Naive thymus-derived CD4-positive, alpha-beta T cell (primary cell): ENCODE data around the gene CNGA4. TPM values are rescaled to one million over a fixed set of nuclear protein-coding genes. Genes with fewer than 3 reads are reported as not detected.
"Not testable (repeated sequence)": the region's sequence is repeated elsewhere in the genome, so short reads cannot be mapped to it uniquely, and the experiment has no call there.

ENCODE experiments used
- ATAC-seq: fragments of 150-1000 bp; cut with Tn5 transposase; 2 replicates; pipeline ENCODE4 v1.10.0; 2021; ENCODE audit warnings: mild to moderate bottlenecking, moderate library complexity
- CTCF ChIA-PET: fragments of 350-600 bp; sonication (Branson Sonifier 250); formaldehyde crosslinking; loops from one replicate; lab custom pipeline; 2021; ENCODE audit warnings: antibody characterized with exemption; lab: Charles Lee
- POLR2A ChIA-PET: fragments of 350-600 bp; sonication (Branson Sonifier 250); formaldehyde crosslinking; loops from one replicate; lab custom pipeline; 2021; ENCODE audit warnings: antibody characterized with exemption, inconsistent platforms; lab: Charles Lee
- DNase-seq, 9 donors: peaks; one replicate each; pipeline versions ENCODE4 v3.0.0 to v3.0.0-alpha.2; 2020 to 2022; ENCODE audit warnings: mixed read lengths in 1 of 9
- H3K27ac ChIP-seq: one replicate; pipeline ENCODE4 v1.7.0; 2013; ENCODE audit warnings: mild to moderate bottlenecking, low read depth, low read length, moderate library complexity
- H3K27me3 ChIP-seq, 2 donors: one replicate each; pipeline ENCODE4 v1.7.0; 2013; ENCODE audit warnings: low read length in 2 of 2, mild to moderate bottlenecking in 2 of 2, moderate library complexity in 2 of 2; ENCODE audit not compliant: control insufficient read depth in 2 of 2, insufficient read depth in 2 of 2
- H3K36me3 ChIP-seq, 3 experiments: 1 replicate in 2 of 3; 2 replicates in 1 of 3; pipeline ENCODE4 v1.7.0; 2013; ENCODE audit warnings: low read length in 3 of 3, mild to moderate bottlenecking in 3 of 3, moderate library complexity in 1 of 3; ENCODE audit not compliant: insufficient read depth in 3 of 3, control insufficient read depth in 2 of 3
- H3K4me1 ChIP-seq, 2 donors: one replicate each; pipeline ENCODE4 v1.7.0; 2013; ENCODE audit warnings: low read length in 2 of 2, mild to moderate bottlenecking in 2 of 2, moderate library complexity in 1 of 2; ENCODE audit not compliant: control insufficient read depth in 2 of 2, insufficient read depth in 2 of 2
- H3K4me3 ChIP-seq: 2 replicates; pipeline ENCODE4 v1.7.0; 2013; ENCODE audit warnings: mild to moderate bottlenecking, low read length
- H3K9me3 ChIP-seq, 3 experiments: 1 replicate in 2 of 3; 2 replicates in 1 of 3; pipeline ENCODE4 v1.7.0; 2013; ENCODE audit warnings: low read length in 3 of 3; ENCODE audit not compliant: control insufficient read depth in 2 of 3
- H3K27ac Mint-ChIP-seq, 9 donors: one replicate each; pipeline ENCODE4 v1.8.0; 2020 to 2022; ENCODE audit warnings: mixed read lengths in 9 of 9, mild to moderate bottlenecking in 8 of 9, moderate library complexity in 5 of 9, inconsistent platforms in 2 of 9
- H3K27me3 Mint-ChIP-seq, 5 donors: one replicate each; pipeline ENCODE4 v1.8.0; 2021 to 2022; ENCODE audit warnings: mixed read lengths in 5 of 5, mild to moderate bottlenecking in 1 of 5
- H3K36me3 Mint-ChIP-seq, 5 donors: one replicate each; pipeline ENCODE4 v1.8.0; 2020 to 2022; ENCODE audit warnings: mixed read lengths in 5 of 5, mild to moderate bottlenecking in 3 of 5, inconsistent platforms in 1 of 5
- H3K4me1 Mint-ChIP-seq, 7 donors: one replicate each; pipeline ENCODE4 v1.8.0; 2020 to 2022; ENCODE audit warnings: mixed read lengths in 7 of 7, mild to moderate bottlenecking in 3 of 7, inconsistent platforms in 1 of 7
- H3K4me3 Mint-ChIP-seq, 10 donors: one replicate each; pipeline ENCODE4 v1.8.0; 2020 to 2022; ENCODE audit warnings: mild to moderate bottlenecking in 10 of 10, mixed read lengths in 10 of 10, moderate library complexity in 6 of 10, inconsistent platforms in 2 of 10
- H3K9me3 Mint-ChIP-seq, 11 donors: one replicate each; pipeline ENCODE4 v1.8.0; 2020 to 2022; ENCODE audit warnings: mixed read lengths in 11 of 11, mild to moderate bottlenecking in 4 of 11, inconsistent platforms in 1 of 11, moderate library complexity in 1 of 11
- intact Hi-C, 2 donors: fragments of 100-400 bp; cut with micrococcal nuclease; formaldehyde crosslinking; loops; one replicate each; pipeline ENCODE4 v1.15.1; 2023
- polyA plus RNA-seq, 2 donors: library from polyadenylated mRNA; unstranded; fragments of 300-500 nt; fragmentation: Illumina TruSeq; gene quantifications; one replicate each; pipeline ENCODE4 v1.2.3, GENCODE V29; 2021
- total RNA-seq, 6 experiments: library from RNA in 5 of 6; stranded (reverse) in 5 of 6; gene quantifications; 1 replicate in 5 of 6; 2 replicates in 1 of 6; pipeline ENCODE4 v1.2.3 and lab custom pipeline; 2021 to 2026

The CNGA4 gene
- total and polyA plus RNA-seq, 7 experiments from 2014 or later, result 0.32 to 0.62 (median 0.37) TPM; not detected in 3

- H3K36me3 ChIP-seq, result no peaks in the 10 kb centered on the region
- H3K9me3 ChIP-seq, result no peaks in the 10 kb centered on the region
- H3K27ac Mint-ChIP-seq, result no peak overlapping the region
- H3K27me3 ChIP-seq, result no peaks in the 10 kb centered on the region
- ChIA-PET POLR2A (no interaction called here), CTCF (interaction anchor here (2.1 kb wide), 1 partner anchor 13 kb away, joined by 7 read pairs; no protein-coding TSS in a partner anchor)
- peaks cover 0 to 2% (median 0%) of the 10 kb centered on the region in 11 donors for H3K9me3 Mint-ChIP-seq
- no peak overlapping the region for H3K4me3 Mint-ChIP-seq
- no peak overlapping the region for H3K4me3 ChIP-seq
- peaks cover 0 to 2% (median 0%) of the 10 kb centered on the region in 5 donors for H3K36me3 Mint-ChIP-seq
- H3K4me1 ChIP-seq, result peaks cover 9% of the 10 kb centered on the region in 2 donors
- DNase-seq (no peak), ATAC-seq (no peak)
- no peak overlapping the region for H3K27ac ChIP-seq
- H3K4me1 Mint-ChIP-seq, result peaks cover 18 to 26% (median 22%) of the 10 kb centered on the region in 7 donors
- intact Hi-C loops, result loop anchor here (5.0 to 10.0 kb wide), 4 partner anchors 1277 to 1843 kb away; partner anchors contain the start of genes EIF3F (in 1 of the 2), PPFIBP2 (in 1 of the 2) and TRIM21 (in 1 of the 2)
- H3K27me3 Mint-ChIP-seq, result peaks cover 4 to 9% (median 7%) of the 10 kb centered on the region in 5 donors
These were observed 1.1 kb upstream of the CNGA4 start for GRCh38 chr11:6237761-6238302.

GRCh38 chr11:6240139-6240538 is 1.2 kb downstream of the CNGA4 start:
- Mint-ChIP-seq H3K27ac (no peak overlapping the region), H3K9me3 (no peaks in the 10 kb centered on the region), H3K27me3 (peaks cover 12 to 19% (median 14%) of the 10 kb centered on the region in 5 donors), H3K4me1 (peaks cover 3 to 12% (median 4%) of the 10 kb centered on the region in 7 donors), H3K4me3 (no peak overlapping the region), H3K36me3 (no peaks in the 10 kb centered on the region)
- no peaks in the 10 kb centered on the region for H3K4me1 ChIP-seq
- no peak overlapping the region for H3K27ac ChIP-seq
- no peak for ATAC-seq
- no peak overlapping the region for H3K4me3 ChIP-seq
- DNase-seq, result no peak
- CTCF ChIA-PET, result no interaction called here
- no peaks in the 10 kb centered on the region for H3K27me3 ChIP-seq
- H3K9me3 ChIP-seq, result no peaks in the 10 kb centered on the region
- intact Hi-C loops, result no loop called here
- H3K36me3 ChIP-seq, result no peaks in the 10 kb centered on the region
- POLR2A ChIA-PET, result interaction anchor here (0.9 kb wide), 1 partner anchor 19 kb away, joined by 3 read pairs; the partner anchor contains the start of gene CCKBR

GRCh38 chr11:6240781-6241180 is 1.9 kb downstream of the CNGA4 start:
- intact Hi-C loops, result no loop called here
- Mint-ChIP-seq H3K4me3 (no peak overlapping the region), H3K4me1 (peaks cover 0 to 8% (median 0%) of the 10 kb centered on the region in 7 donors), H3K36me3 (no peaks in the 10 kb centered on the region), H3K9me3 (no peaks in the 10 kb centered on the region), H3K27ac (no peak overlapping the region), H3K27me3 (peaks cover 12 to 19% (median 14%) of the 10 kb centered on the region in 5 donors)
- Histone ChIP-seq H3K9me3 (no peaks in the 10 kb centered on the region), H3K36me3 (no peaks in the 10 kb centered on the region), H3K27me3 (no peaks in the 10 kb centered on the region), H3K4me3 (no peak overlapping the region), H3K4me1 (no peaks in the 10 kb centered on the region), H3K27ac (no peak overlapping the region)
- CTCF ChIA-PET, result no interaction called here
- DNase-seq (no peak), ATAC-seq (no peak)
- POLR2A ChIA-PET, result interaction anchor here (0.9 kb wide), 1 partner anchor 19 kb away, joined by 3 read pairs; the partner anchor contains the start of gene CCKBR

- H3K36me3 ChIP-seq, result no peaks in the 10 kb centered on the region
- no peaks in the 10 kb centered on the region for H3K9me3 Mint-ChIP-seq
- ChIA-PET POLR2A (no interaction called here), CTCF (no interaction called here)
- no peaks in the 10 kb centered on the region for H3K36me3 Mint-ChIP-seq
- H3K27ac ChIP-seq, result no peak overlapping the region
- no peak overlapping the region for H3K4me3 ChIP-seq
- no peak overlapping the region for H3K4me3 Mint-ChIP-seq
- intact Hi-C loops, result no loop called here
- no peak for DNase-seq
- H3K27me3 Mint-ChIP-seq, result peaks cover 12 to 19% (median 14%) of the 10 kb centered on the region in 5 donors
- H3K9me3 ChIP-seq, result no peaks in the 10 kb centered on the region
- H3K27ac Mint-ChIP-seq, result no peak overlapping the region
- H3K27me3 ChIP-seq, result no peaks in the 10 kb centered on the region
- ATAC-seq, result no peak
- H3K4me1 Mint-ChIP-seq, result peaks cover 0 to 8% (median 0%) of the 10 kb centered on the region in 7 donors
- H3K4me1 ChIP-seq, result no peaks in the 10 kb centered on the region
These were observed 2.4 kb downstream of the CNGA4 start for GRCh38 chr11:6241316-6241715.

GRCh38 chr11:6245536-6245935 is 6.6 kb downstream of the CNGA4 start:
- no peak for DNase-seq

GRCh38 chr11:6248248-6248647 is 9.4 kb downstream of the CNGA4 start:
- Mint-ChIP-seq H3K36me3 (no peaks in the 10 kb centered on the region), H3K9me3 (no peaks in the 10 kb centered on the region), H3K27me3 (peaks cover 5 to 28% (median 6%) of the 10 kb centered on the region in 5 donors), H3K4me1 (no peaks in the 10 kb centered on the region), H3K27ac (no peak overlapping the region), H3K4me3 (no peak overlapping the region)
- ATAC-seq (no peak), DNase-seq (no peak)
- Histone ChIP-seq H3K36me3 (no peaks in the 10 kb centered on the region), H3K27ac (no peak overlapping the region), H3K27me3 (no peaks in the 10 kb centered on the region), H3K9me3 (no peaks in the 10 kb centered on the region), H3K4me3 (no peak overlapping the region), H3K4me1 (no peaks in the 10 kb centered on the region)
- intact Hi-C loops, result no loop called here
- POLR2A ChIA-PET, result no interaction called here
- CTCF ChIA-PET, result no interaction called here

More at GRCh38 chr11:6245536-6245935, 6.6 kb downstream of the CNGA4 start:
- ATAC-seq, result no peak
- Histone ChIP-seq H3K27ac (no peak overlapping the region), H3K27me3 (no peaks in the 10 kb centered on the region), H3K4me1 (no peaks in the 10 kb centered on the region), H3K9me3 (no peaks in the 10 kb centered on the region), H3K36me3 (no peaks in the 10 kb centered on the region), H3K4me3 (no peak overlapping the region)
- CTCF ChIA-PET, result no interaction called here
- Mint-ChIP-seq H3K4me1 (peaks cover 0 to 5% (median 0%) of the 10 kb centered on the region in 7 donors), H3K27ac (no peak overlapping the region), H3K36me3 (no peaks in the 10 kb centered on the region), H3K27me3 (peaks cover 11 to 36% (median 14%) of the 10 kb centered on the region in 5 donors), H3K4me3 (no peak overlapping the region), H3K9me3 (no peaks in the 10 kb centered on the region)
- POLR2A ChIA-PET, result no interaction called here
- intact Hi-C loops, result no loop called here

GRCh38 chr11:6248897-6249296 is 10.0 kb downstream of the CNGA4 start:
- H3K4me1 Mint-ChIP-seq, intact Hi-C loops, H3K27ac ChIP-seq, DNase-seq, H3K27ac Mint-ChIP-seq, H3K4me3 ChIP-seq, H3K36me3 Mint-ChIP-seq, H3K4me1 ChIP-seq, H3K9me3 ChIP-seq, H3K4me3 Mint-ChIP-seq, H3K27me3 ChIP-seq, POLR2A ChIA-PET, H3K36me3 ChIP-seq, ATAC-seq, H3K9me3 Mint-ChIP-seq: not testable (repeated sequence)
- peaks cover 0 to 21% (median 0%) of the 10 kb centered on the region in 5 donors for H3K27me3 Mint-ChIP-seq
- CTCF ChIA-PET, result interaction anchor here (4.8 kb wide), 1 partner anchor 103 kb away, joined by 27 read pairs; no protein-coding TSS in a partner anchor
